Measurements from ENCODE around the gene SNX11.
"Not testable (repeated sequence)": the region's sequence is repeated elsewhere in the genome, so short reads cannot be mapped to it uniquely, and the experiment has no call there.

GRCh38 chr17:48077152-48077551, 30.4 kb upstream of the SNX11 start:
- TF ChIP-seq POLR2A (IDR thresholded peaks at IDR 0.05; ENCODE audit: low read depth, low read length); EZH2 (IDR thresholded peaks at IDR 0.05; ENCODE audit: borderline replicate concordance, low read depth, low read length, severe bottlenecking); CTCF (IDR thresholded peaks at IDR 0.05; ENCODE audit: extremely low read depth in 1 of 2, insufficient read depth in 1 of 2, low read depth in 1 of 2, low read length in 2 of 2); POLR2AphosphoS5 (IDR thresholded peaks at IDR 0.05; ENCODE audit: insufficient read depth, low read depth, low read length): not testable (repeated sequence)

All from endothelial cell of umbilical vein (primary cell).